ENCODE measurements around the gene MOV10. TPM values are rescaled to one million over a fixed set of nuclear protein-coding genes. Genes with fewer than 3 reads are reported as not detected.

Gene MOV10
- total RNA-seq, 2 experiments from 2014 or later: 80.6 to 89.3 TPM

DNA sequence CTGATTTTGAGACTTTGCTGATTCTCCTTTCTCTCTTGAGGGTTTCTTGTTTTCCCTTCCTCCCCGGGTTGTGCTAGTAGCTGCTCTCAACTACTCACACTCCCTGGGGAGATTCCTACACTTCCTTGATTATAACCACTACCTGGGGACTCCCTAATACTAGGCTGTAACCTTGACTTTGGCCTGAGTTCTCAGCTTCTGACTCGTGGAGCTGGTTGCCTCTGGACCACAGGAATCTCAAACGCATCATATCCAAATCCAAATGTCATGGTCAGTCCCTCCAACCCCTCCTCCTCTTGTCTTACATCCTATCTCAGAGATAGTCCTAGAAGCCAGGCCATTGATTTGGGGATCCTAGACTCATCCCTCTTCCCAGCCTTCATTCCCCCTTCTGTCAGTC lies 12.0 kb downstream of the MOV10 start:
- TF ChIP-seq, protein P1, sequence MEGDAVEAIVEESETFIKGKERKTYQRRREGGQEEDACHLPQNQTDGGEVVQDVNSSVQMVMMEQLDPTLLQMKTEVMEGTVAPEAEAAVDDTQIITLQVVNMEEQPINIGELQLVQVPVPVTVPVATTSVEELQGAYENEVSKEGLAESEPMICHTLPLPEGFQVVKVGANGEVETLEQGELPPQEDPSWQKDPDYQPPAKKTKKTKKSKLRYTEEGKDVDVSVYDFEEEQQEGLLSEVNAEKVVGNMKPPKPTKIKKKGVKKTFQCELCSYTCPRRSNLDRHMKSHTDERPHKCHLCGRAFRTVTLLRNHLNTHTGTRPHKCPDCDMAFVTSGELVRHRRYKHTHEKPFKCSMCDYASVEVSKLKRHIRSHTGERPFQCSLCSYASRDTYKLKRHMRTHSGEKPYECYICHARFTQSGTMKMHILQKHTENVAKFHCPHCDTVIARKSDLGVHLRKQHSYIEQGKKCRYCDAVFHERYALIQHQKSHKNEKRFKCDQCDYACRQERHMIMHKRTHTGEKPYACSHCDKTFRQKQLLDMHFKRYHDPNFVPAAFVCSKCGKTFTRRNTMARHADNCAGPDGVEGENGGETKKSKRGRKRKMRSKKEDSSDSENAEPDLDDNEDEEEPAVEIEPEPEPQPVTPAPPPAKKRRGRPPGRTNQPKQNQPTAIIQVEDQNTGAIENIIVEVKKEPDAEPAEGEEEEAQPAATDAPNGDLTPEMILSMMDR (IDR thresholded peaks at IDR 0.05): no peak
- no peaks in the 10 kb centered on the region for H3K9me3 Mint-ChIP-seq
- no peak for DNase-seq
- Histone ChIP-seq H3K27ac (ENCODE audit: low read depth in 1 of 2, low read length in 2 of 2) (no peak overlapping the region), H3K36me3 (ENCODE audit: insufficient read depth, low read length) (peaks cover 23% of the 10 kb centered on the region), H3K27me3 (ENCODE audit: control insufficient read depth in 1 of 2, insufficient read depth in 2 of 2, low read length in 2 of 2) (no peaks in the 10 kb centered on the region), H3K4me1 (ENCODE audit: insufficient read depth, low read length) (no peaks in the 10 kb centered on the region), H3K9me3 (ENCODE audit: control insufficient read depth in 1 of 2, insufficient read depth in 1 of 2, low read length in 2 of 2) (no peaks in the 10 kb centered on the region), H3K4me3 (ENCODE audit: low read length) (no peak overlapping the region)
- no peaks in the 10 kb centered on the region for H3K27me3 Mint-ChIP-seq
- ATAC-seq (ENCODE audit: poor library complexity): no peak
- no peak overlapping the region for H3K27ac Mint-ChIP-seq
- intact Hi-C loops (cut with DNase I, micrococcal nuclease): no loop called here
- H3K4me3 Mint-ChIP-seq: no peak overlapping the region
- ChIA-PET POLR2A (no interaction called here), CTCF (interaction anchor here (1.1 kb wide), 1 partner anchor 184 kb away, joined by 3 read pairs; no protein-coding TSS in a partner anchor)
- H3K36me3 Mint-ChIP-seq (ENCODE audit: low read depth): peaks cover 41% of the 10 kb centered on the region
- H3K4me1 Mint-ChIP-seq (ENCODE audit: low read depth): peaks cover 7% of the 10 kb centered on the region

DNA sequence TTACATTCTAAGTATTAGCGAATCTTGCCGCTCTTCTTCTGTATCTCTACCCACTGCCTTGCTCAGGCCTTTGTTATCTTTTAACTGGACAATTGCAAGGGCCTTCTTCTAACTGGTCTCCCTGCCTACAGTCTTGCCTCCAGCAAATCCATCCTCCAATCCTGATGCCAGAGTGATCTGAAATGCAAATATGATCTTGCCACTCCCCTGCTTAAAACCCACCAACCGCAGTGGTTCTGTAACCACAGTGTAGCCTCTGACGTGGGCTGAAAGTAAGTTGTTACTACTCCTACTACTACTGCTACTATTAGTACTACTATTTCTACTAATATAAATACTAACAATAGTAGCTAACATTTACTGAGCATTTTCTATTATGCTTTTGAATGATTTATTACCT lies 12.4 kb downstream of the MOV10 start:
- intact Hi-C loops (cut with DNase I, micrococcal nuclease): no loop called here
- Histone ChIP-seq H3K36me3 (ENCODE audit: insufficient read depth, low read length) (peaks cover 28% of the 10 kb centered on the region), H3K4me3 (ENCODE audit: low read length) (no peak overlapping the region), H3K27ac (ENCODE audit: low read depth in 1 of 2, low read length in 2 of 2) (no peak overlapping the region), H3K9me3 (ENCODE audit: control insufficient read depth in 1 of 2, insufficient read depth in 1 of 2, low read length in 2 of 2) (no peaks in the 10 kb centered on the region), H3K27me3 (ENCODE audit: control insufficient read depth in 1 of 2, insufficient read depth in 2 of 2, low read length in 2 of 2) (no peaks in the 10 kb centered on the region), H3K4me1 (ENCODE audit: insufficient read depth, low read length) (no peaks in the 10 kb centered on the region)
- TF ChIP-seq, protein P1 (IDR thresholded peaks at IDR 0.05): no peak
- no peaks in the 10 kb centered on the region for H3K9me3 Mint-ChIP-seq
- DNase-seq: no peak
- CTCF ChIA-PET: interaction anchor here (1.1 kb wide), 1 partner anchor 185 kb away, joined by 3 read pairs; no protein-coding TSS in a partner anchor
- POLR2A ChIA-PET: no interaction called here
- no peaks in the 10 kb centered on the region for H3K27me3 Mint-ChIP-seq
- no peak overlapping the region for H3K4me3 Mint-ChIP-seq
- peaks cover 45% of the 10 kb centered on the region for H3K36me3 Mint-ChIP-seq (ENCODE audit: low read depth)
- ATAC-seq (ENCODE audit: poor library complexity): no peak
- H3K27ac Mint-ChIP-seq: no peak overlapping the region
- H3K4me1 Mint-ChIP-seq (ENCODE audit: low read depth): peaks cover 7% of the 10 kb centered on the region

DNA sequence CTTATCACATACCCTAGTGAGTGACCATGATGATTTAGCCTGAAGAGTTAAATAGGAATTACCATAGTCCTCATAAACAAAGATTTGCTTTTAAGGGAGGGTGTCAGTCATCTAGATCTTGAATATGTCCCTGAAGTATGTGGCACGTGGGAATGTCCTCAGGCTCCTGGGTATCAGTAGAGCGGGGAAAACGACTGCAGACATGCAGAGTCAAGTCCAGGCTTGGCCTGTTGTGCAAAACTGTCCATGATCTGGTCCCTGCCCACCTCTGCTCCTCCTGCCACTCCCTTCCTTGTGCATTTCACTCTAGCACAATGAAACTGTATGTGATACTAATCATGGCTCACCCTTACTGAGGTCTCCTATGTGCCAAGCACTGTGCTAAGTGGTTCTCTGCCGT lies 12.9 kb downstream of the MOV10 start:
- H3K9me3 ChIP-seq (ENCODE audit: control insufficient read depth in 1 of 2, insufficient read depth in 1 of 2, low read length in 2 of 2): no peaks in the 10 kb centered on the region
- H3K27ac ChIP-seq (ENCODE audit: low read depth in 1 of 2, low read length in 2 of 2): no peak overlapping the region
- peaks cover 31% of the 10 kb centered on the region for H3K36me3 ChIP-seq (ENCODE audit: insufficient read depth, low read length)
- TF ChIP-seq, protein P1 (IDR thresholded peaks at IDR 0.05): no peak
- POLR2A ChIA-PET: no interaction called here
- no peak overlapping the region for H3K4me3 ChIP-seq (ENCODE audit: low read length)
- ATAC-seq (ENCODE audit: poor library complexity): no peak
- Mint-ChIP-seq H3K36me3 (ENCODE audit: low read depth) (peaks cover 47% of the 10 kb centered on the region), H3K9me3 (no peaks in the 10 kb centered on the region), H3K27me3 (no peaks in the 10 kb centered on the region), H3K4me1 (ENCODE audit: low read depth) (peaks cover 7% of the 10 kb centered on the region), H3K4me3 (no peak overlapping the region), H3K27ac (no peak overlapping the region)
- no peaks in the 10 kb centered on the region for H3K27me3 ChIP-seq (ENCODE audit: control insufficient read depth in 1 of 2, insufficient read depth in 2 of 2, low read length in 2 of 2)
- CTCF ChIA-PET: no interaction called here
- H3K4me1 ChIP-seq (ENCODE audit: insufficient read depth, low read length): no peaks in the 10 kb centered on the region
- no peak for DNase-seq
- intact Hi-C loops (cut with DNase I, micrococcal nuclease): no loop called here
